Heart right ventricle (tissue), 16 donors: ENCODE results near the gene UBE3B. TPM values are rescaled to one million over a fixed set of nuclear protein-coding genes. Genes with fewer than 3 reads are reported as not detected.
A peak's percentile ranks its signal among the peaks of the same experiment; 100 is the strongest.

Experiments used
- ATAC-seq, 8 donors: fragments of 200-7000 bp; cut with Tn5 transposase; one replicate each; pipeline ENCODE4 v1.9.1; 2020; ENCODE audit warnings: mild to moderate bottlenecking in 8 of 8, moderate library complexity in 8 of 8, moderate number of reproducible peaks in 1 of 8
- DNase-seq, 2 donors: peaks; one replicate each; pipeline ENCODE4 v3.0.0-alpha.2; 2020
- H3K27ac ChIP-seq, 10 donors: fragments of 200-600 bp; sonication (generic) in 2 of 10; one replicate each; pipeline versions ENCODE4 v1.5.0 to v1.8.0; 2020 to 2022; ENCODE audit warnings: mild to moderate bottlenecking in 3 of 10
- H3K27me3 ChIP-seq, 7 donors: fragments of 200-600 bp; one replicate each; pipeline ENCODE4 v1.8.0; 2021 to 2022; ENCODE audit warnings: mild to moderate bottlenecking in 2 of 7
- H3K36me3 ChIP-seq, 9 donors: fragments of 200-600 bp; sonication (generic) in 1 of 9; one replicate each; pipeline versions ENCODE4 v1.5.0 to v1.8.0; 2020 to 2022; ENCODE audit warnings: mild to moderate bottlenecking in 2 of 9
- H3K4me1 ChIP-seq, 9 donors: fragments of 200-600 bp; sonication (generic) in 1 of 9; one replicate each; pipeline versions ENCODE4 v1.5.0 to v1.8.0; 2020 to 2022; ENCODE audit warnings: mild to moderate bottlenecking in 4 of 9
- H3K4me3 ChIP-seq, 10 donors: fragments of 200-600 bp; sonication (generic) in 2 of 10; one replicate each; pipeline versions ENCODE4 v1.5.0 to v1.8.0; 2020 to 2022; ENCODE audit warnings: mild to moderate bottlenecking in 7 of 10, moderate library complexity in 2 of 10
- H3K9me3 ChIP-seq, 11 donors: fragments of 200-600 bp in 10 of 11; sonication (generic) in 2 of 11; one replicate each; pipeline versions ENCODE4 v1.5.0 to v1.8.0; 2013 to 2022; ENCODE audit warnings: mild to moderate bottlenecking in 2 of 11, control low read depth in 1 of 11, moderate library complexity in 1 of 11
- WGBS, 2 donors: extraction: QIAGEN DNeasy Blood & Tissue Kit; methylation state at CpG; one replicate each; pipeline ENCODE4 v1.1.7; 2013; ENCODE audit warnings: inconsistent platforms in 1 of 2; 5-methylcytosine and 5-hydroxymethylcytosine counted together
- intact Hi-C, 10 donors: fragments of 100-400 bp; cut with DNase I; formaldehyde crosslinking; loops; one replicate each; pipeline versions ENCODE4 v1.11.1 to v1.14.2; 2022
- polyA plus RNA-seq, 2 donors: library from polyadenylated mRNA; stranded (reverse); fragments of 200-250 nt; gene quantifications; one replicate each; pipeline ENCODE4 v1.2.3, GENCODE V29; 2013
- total RNA-seq, 10 donors: library from RNA; stranded (reverse); fragmentation: NEBNext Ultra II Directional in 3 of 10; extraction: Animal tissue kit (Norgen Biotek cat#: 25700) in 3 of 10; gene quantifications; one replicate each; pipeline versions ENCODE4 v1.2.1 to v1.2.4, GENCODE V29; 2021 to 2023
- TF ChIP-seq, protein P1 (sequence below), 9 donors: fragments of 200-600 bp; sonication (generic) in 2 of 9; IDR thresholded peaks; one replicate each; pipeline versions ENCODE4 v1.5.0 to v1.8.0; 2021 to 2022; ENCODE audit warnings: antibody characterized with exemption in 9 of 9, mild to moderate bottlenecking in 5 of 9, moderate library complexity in 1 of 9
- donor health status: Arrhythmogenic right ventricular cardiomyopathy.
- donor health status: ischemic (EF 13 %, LVEDD 7.1; RV severe dilation, severe dysfunction).
- donor health status: healthy with polysubstance abuse.
- donor health status: DM: no; HTN: yes; CAD: no.
- donor health status: DM: no; HTN: no; CAD: no.
- donor health status: ischemic (EF 25% LVEDD 6.9; RV normal size, moderate dysfunction).
- donor health status: ischemic (EF 25% LVEDD 5.7; RV mildly dilated, moderate dysfunction).
- donor health status: healthy.
- donor health status: DM: yes; HTN: yes; CAD: no.
- donor health status: Ischemic cardiomyopathy.
- donor health status: ischemic (EF 35%, LVEDD 5.7; RV mildly dilated, moderate dysfunction).
- donor health status: nonischemic (EF 11% LVEDD 7.7; RV severe dilation, severe dysfunction).
- donor health status: DM: yes; HTN: yes; CAD: no.
- donor health status: PGD.
- donor health status: ischemic (EF 29% LVEDD 5.4; RV normal size, mild dysfunction).
- donor health status: nonischemic (EF 23%, LVEDD 6.1; RV moderate dilation, normal function).

The UBE3B gene
- total and polyA plus RNA-seq, 12 donors, result 13.7 to 58.8 (median 55.5) TPM

- ATAC-seq, result no peak
- TF ChIP-seq, protein P1, sequence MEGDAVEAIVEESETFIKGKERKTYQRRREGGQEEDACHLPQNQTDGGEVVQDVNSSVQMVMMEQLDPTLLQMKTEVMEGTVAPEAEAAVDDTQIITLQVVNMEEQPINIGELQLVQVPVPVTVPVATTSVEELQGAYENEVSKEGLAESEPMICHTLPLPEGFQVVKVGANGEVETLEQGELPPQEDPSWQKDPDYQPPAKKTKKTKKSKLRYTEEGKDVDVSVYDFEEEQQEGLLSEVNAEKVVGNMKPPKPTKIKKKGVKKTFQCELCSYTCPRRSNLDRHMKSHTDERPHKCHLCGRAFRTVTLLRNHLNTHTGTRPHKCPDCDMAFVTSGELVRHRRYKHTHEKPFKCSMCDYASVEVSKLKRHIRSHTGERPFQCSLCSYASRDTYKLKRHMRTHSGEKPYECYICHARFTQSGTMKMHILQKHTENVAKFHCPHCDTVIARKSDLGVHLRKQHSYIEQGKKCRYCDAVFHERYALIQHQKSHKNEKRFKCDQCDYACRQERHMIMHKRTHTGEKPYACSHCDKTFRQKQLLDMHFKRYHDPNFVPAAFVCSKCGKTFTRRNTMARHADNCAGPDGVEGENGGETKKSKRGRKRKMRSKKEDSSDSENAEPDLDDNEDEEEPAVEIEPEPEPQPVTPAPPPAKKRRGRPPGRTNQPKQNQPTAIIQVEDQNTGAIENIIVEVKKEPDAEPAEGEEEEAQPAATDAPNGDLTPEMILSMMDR (IDR thresholded peaks at IDR 0.05), result no peak
- WGBS, 2 donors, result 56 to 63% methylated on average over 9 of the region's 9 CpGs
These were observed 36.5 kb upstream of the UBE3B start for GRCh38 chr12:109440851-109441490.

DNA sequence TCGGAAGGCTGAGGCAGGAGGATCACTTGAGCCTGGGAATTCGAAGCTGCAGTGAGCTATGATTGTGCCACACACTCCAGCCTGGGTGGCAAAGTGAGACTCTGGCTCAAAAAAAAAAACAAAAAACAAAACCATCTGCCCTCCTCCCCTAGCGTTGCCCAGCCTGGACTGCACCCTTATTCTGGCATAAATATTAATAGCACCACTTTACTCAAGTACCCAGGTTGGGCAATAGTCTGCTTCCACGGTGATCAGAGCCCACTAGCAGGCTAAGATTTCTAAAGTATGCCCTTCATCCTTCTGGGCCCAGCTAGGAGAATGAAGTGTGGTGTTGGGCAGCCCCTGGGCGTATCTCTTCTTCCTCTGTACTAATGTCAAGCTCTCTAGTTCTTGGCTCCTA is 33.6 kb upstream of the UBE3B start:
- Histone ChIP-seq H3K27ac (peak overlapping the region in 8 of 10 donors; percentile 27 to 70 (median 46)), H3K4me3 (no peak overlapping the region), H3K27me3 (no peaks in the 10 kb centered on the region), H3K4me1 (peaks cover 3 to 38% (median 16%) of the 10 kb centered on the region in 9 donors), H3K36me3 (peaks cover 0 to 60% (median 16%) of the 10 kb centered on the region in 9 donors), H3K9me3 (no peaks in the 10 kb centered on the region)
- ATAC-seq, result peak; percentile 12 to 86 (median 64)
- TF ChIP-seq, protein P1 (IDR thresholded peaks at IDR 0.05), result peak in 3 of 9 donors; percentile 27 to 34 (median 30)
- DNase-seq, result no peak
- intact Hi-C loops, result no loop called here
- WGBS, 2 donors, result 46 to 67% methylated on average over 5 of the region's 5 CpGs

More at GRCh38 chr12:109440851-109441490, 36.5 kb upstream of the UBE3B start:
- no peak for DNase-seq
- Histone ChIP-seq H3K36me3 (peaks cover 0 to 32% (median 2%) of the 10 kb centered on the region in 9 donors), H3K9me3 (no peaks in the 10 kb centered on the region), H3K4me3 (no peak overlapping the region), H3K27ac (no peak overlapping the region), H3K27me3 (no peaks in the 10 kb centered on the region), H3K4me1 (peaks cover 3 to 32% (median 14%) of the 10 kb centered on the region in 9 donors)
- intact Hi-C loops, result no loop called here

GRCh38 chr12:109444259-109444658 is 33.2 kb upstream of the UBE3B start:
- Histone ChIP-seq H3K36me3 (peaks cover 0 to 65% (median 20%) of the 10 kb centered on the region in 9 donors), H3K4me1 (peaks cover 3 to 38% (median 16%) of the 10 kb centered on the region in 9 donors), H3K4me3 (no peak overlapping the region), H3K9me3 (no peaks in the 10 kb centered on the region), H3K27ac (peak overlapping the region in 8 of 10 donors; percentile 27 to 67 (median 44)), H3K27me3 (no peaks in the 10 kb centered on the region)
- TF ChIP-seq, protein P1 (IDR thresholded peaks at IDR 0.05), result no peak
- intact Hi-C loops, result no loop called here
- ATAC-seq (peak in 3 of 8 donors; percentile 4 to 21 (median 15)), DNase-seq (no peak)
- 41 to 49% methylated on average over 6 of the region's 6 CpGs for WGBS, 2 donors

- intact Hi-C loops, result no loop called here
- ATAC-seq (no peak), DNase-seq (no peak)
- Histone ChIP-seq H3K9me3 (no peaks in the 10 kb centered on the region), H3K36me3 (peaks cover 0 to 68% (median 28%) of the 10 kb centered on the region in 9 donors), H3K4me1 (peaks cover 3 to 38% (median 16%) of the 10 kb centered on the region in 9 donors), H3K27ac (peak overlapping the region in 4 of 10 donors; percentile 27 to 56 (median 40)), H3K4me3 (no peak overlapping the region), H3K27me3 (no peaks in the 10 kb centered on the region)
- TF ChIP-seq, protein P1 (IDR thresholded peaks at IDR 0.05), result no peak
- WGBS, 2 donors, result 75 to 92% methylated on average over 2 of the region's 2 CpGs
These were observed 32.2 kb upstream of the UBE3B start for GRCh38 chr12:109445191-109445609.
